ENCODE results near the gene FCGBP.

The FCGBP gene

GRCh38 chr19:39936622-39937021 is 2.2 kb upstream of the FCGBP start:
- TF ChIP-seq, protein P1, sequence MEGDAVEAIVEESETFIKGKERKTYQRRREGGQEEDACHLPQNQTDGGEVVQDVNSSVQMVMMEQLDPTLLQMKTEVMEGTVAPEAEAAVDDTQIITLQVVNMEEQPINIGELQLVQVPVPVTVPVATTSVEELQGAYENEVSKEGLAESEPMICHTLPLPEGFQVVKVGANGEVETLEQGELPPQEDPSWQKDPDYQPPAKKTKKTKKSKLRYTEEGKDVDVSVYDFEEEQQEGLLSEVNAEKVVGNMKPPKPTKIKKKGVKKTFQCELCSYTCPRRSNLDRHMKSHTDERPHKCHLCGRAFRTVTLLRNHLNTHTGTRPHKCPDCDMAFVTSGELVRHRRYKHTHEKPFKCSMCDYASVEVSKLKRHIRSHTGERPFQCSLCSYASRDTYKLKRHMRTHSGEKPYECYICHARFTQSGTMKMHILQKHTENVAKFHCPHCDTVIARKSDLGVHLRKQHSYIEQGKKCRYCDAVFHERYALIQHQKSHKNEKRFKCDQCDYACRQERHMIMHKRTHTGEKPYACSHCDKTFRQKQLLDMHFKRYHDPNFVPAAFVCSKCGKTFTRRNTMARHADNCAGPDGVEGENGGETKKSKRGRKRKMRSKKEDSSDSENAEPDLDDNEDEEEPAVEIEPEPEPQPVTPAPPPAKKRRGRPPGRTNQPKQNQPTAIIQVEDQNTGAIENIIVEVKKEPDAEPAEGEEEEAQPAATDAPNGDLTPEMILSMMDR (IDR thresholded peaks at IDR 0.05; ENCODE audit: low read depth, low read length, missing control alignments) = no peak
- no peak overlapping the region for H3K4me3 ChIP-seq (ENCODE audit: low read depth, low read length)
- DNase-seq (ENCODE audit: low read depth) = no peak

DNA sequence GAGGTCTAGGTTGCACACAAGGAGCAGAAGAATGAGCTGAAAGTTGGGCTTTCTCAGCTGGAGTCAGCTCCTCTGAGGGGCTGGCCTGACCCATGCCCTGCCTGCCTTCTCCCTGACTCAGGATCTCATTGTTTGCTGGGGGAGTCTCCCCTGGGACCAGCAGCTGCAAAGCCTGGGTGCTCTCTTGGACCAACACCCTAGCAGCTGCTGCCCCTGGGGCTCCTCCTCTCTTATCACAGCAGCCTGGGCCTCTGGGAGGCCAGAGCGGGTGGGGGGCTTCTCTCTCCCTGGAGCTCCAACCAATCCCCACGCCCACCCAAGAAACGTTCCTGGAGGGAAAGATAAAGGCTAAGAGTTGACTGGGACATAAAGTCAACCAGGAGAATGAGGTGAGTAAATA is 1.6 kb upstream of the FCGBP start:
- no peak for DNase-seq (ENCODE audit: low read depth)
- TF ChIP-seq, protein P1 (IDR thresholded peaks at IDR 0.05; ENCODE audit: low read depth, low read length, missing control alignments) = no peak

GRCh38 chr19:39935364-39935661 is 879 bp upstream of the FCGBP start:
- no peak overlapping the region for H3K4me3 ChIP-seq (ENCODE audit: low read depth, low read length)
- DNase-seq (ENCODE audit: low read depth) = no peak
- TF ChIP-seq, protein P1 (IDR thresholded peaks at IDR 0.05; ENCODE audit: low read depth, low read length, missing control alignments) = no peak

More for the DNA sequence above, 1.6 kb upstream of the FCGBP start:
- no peak overlapping the region for H3K4me3 ChIP-seq (ENCODE audit: low read depth, low read length)

GRCh38 chr19:39929750-39930149 is 4.7 kb downstream of the FCGBP start:
- no peak for DNase-seq (ENCODE audit: low read depth)
- TF ChIP-seq, protein P1 (IDR thresholded peaks at IDR 0.05; ENCODE audit: low read depth, low read length, missing control alignments) = no peak
- no peak overlapping the region for H3K4me3 ChIP-seq (ENCODE audit: low read depth, low read length)

DNA sequence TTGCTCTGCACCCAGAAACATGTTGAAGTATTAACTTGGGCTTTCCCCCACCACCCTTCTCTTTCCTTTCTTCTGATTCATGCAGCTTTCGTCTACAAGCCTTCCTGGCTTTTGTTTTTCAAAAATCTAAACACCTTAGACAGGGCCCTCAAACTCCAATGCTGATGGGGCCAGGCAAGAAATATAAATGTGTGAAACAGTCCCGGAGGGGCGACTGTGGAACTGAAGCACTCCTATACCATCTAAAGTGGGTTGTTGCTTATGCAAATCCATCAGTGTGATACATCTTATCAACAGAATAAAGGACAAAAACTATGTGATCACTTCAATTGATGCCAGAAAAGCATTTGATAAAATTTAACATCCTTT is 6.1 kb downstream of the FCGBP start:
- TF ChIP-seq, protein P1 (IDR thresholded peaks at IDR 0.05; ENCODE audit: low read depth, low read length, missing control alignments) = no peak
- no peak overlapping the region for H3K4me3 ChIP-seq (ENCODE audit: low read depth, low read length)
- no peak for DNase-seq (ENCODE audit: low read depth)

DNA sequence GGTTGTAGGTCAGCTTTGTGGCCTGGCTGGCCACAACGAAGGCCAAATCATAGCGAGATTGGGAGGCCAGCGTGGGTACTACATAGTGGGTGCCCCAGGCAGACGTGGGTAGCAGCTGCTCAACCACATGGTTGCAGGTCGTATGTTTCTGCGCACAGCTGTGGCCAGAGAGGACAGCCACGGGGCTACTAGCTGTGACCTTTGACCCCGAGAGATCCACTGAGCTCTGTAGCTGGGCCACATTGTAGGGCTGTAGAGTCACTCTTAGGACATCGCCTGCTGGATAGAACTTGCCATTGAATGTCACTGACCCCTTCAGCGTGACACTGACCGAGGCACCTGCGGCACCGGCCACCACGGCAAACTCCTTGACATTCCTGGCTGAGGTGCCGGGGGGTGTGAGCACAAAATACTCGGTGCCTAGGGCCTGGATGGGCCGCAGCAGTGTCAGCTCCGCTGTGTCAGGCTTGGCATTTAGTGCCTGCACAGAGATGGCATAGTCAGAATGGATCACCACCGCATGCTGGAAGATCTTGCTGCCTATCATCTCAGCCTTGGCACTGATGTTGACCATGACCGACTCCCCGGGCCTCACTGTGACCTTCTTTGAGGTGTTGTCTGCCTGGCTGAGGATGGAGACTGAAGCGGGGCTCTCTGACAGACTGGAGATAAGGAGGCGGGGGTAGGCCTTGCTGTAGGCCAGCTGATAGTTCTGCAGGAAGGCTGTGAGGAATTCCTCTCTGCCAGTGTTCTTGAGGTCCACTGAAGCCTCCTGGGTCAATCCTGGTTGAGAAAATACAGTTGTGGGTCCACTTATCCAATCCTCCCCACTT is 6.7 kb downstream of the FCGBP start:
- DNase-seq (ENCODE audit: low read depth) = no peak
- TF ChIP-seq, protein P1 (IDR thresholded peaks at IDR 0.05; ENCODE audit: low read depth, low read length, missing control alignments) = no peak

GRCh38 chr19:39927076-39927475 is 7.4 kb downstream of the FCGBP start:
- H3K4me3 ChIP-seq (ENCODE audit: low read depth, low read length) = no peak overlapping the region
- DNase-seq (ENCODE audit: low read depth) = no peak
- TF ChIP-seq, protein P1 (IDR thresholded peaks at IDR 0.05; ENCODE audit: low read depth, low read length, missing control alignments) = no peak

More for the DNA sequence above, 6.7 kb downstream of the FCGBP start:
- H3K4me3 ChIP-seq (ENCODE audit: low read depth, low read length) = no peak overlapping the region

Data from GM12864 (cell line).